Natural killer cell (primary cell): ENCODE data around the gene ZNF503. TPM values are rescaled to one million over a fixed set of nuclear protein-coding genes. Genes with fewer than 3 reads are reported as not detected.

Experiments
- ATAC-seq, 3 donors: fragments of 150-1000 bp in 2 of 3; fragments of 200-7000 bp in 1 of 3; cut with Tn5 transposase; 1 replicate in 1 of 3; 2 replicates in 2 of 3; pipeline ENCODE4 v1.10.0; 2021; ENCODE audit warnings: mild to moderate bottlenecking in 2 of 3, moderate library complexity in 2 of 3
- DNase-seq, 2 donors: peaks; one replicate each; pipeline versions ENCODE4 v3.0.0 to v3.0.0-alpha.2; 2013 to 2021; ENCODE audit warnings: mixed read lengths in 1 of 2
- H3K27ac ChIP-seq: one replicate; pipeline ENCODE4 v1.5.1; 2013; ENCODE audit warnings: mild to moderate bottlenecking, low read length
- H3K27me3 ChIP-seq: one replicate; pipeline ENCODE4 v1.6.1; 2013; ENCODE audit warnings: low read length; ENCODE audit not compliant: control insufficient read depth, insufficient read depth
- H3K36me3 ChIP-seq: one replicate; pipeline ENCODE4 v1.6.1; 2013; ENCODE audit warnings: low read length; ENCODE audit not compliant: control insufficient read depth, insufficient read depth
- H3K4me1 ChIP-seq: one replicate; pipeline ENCODE4 v1.6.1; 2013; ENCODE audit warnings: low read length; ENCODE audit not compliant: control insufficient read depth, insufficient read depth
- H3K4me3 ChIP-seq: one replicate; pipeline ENCODE4 v1.5.1; 2013; ENCODE audit warnings: low read length
- H3K9me3 ChIP-seq: one replicate; pipeline ENCODE4 v1.6.1; 2013; ENCODE audit warnings: low read length; ENCODE audit not compliant: control insufficient read depth, insufficient read depth
- H3K27ac Mint-ChIP-seq, 2 donors: one replicate each; pipeline ENCODE4 v1.8.0; 2022; ENCODE audit warnings: mild to moderate bottlenecking in 2 of 2, mixed read lengths in 2 of 2, moderate library complexity in 1 of 2
- H3K27me3 Mint-ChIP-seq, 2 donors: one replicate each; pipeline ENCODE4 v1.8.0; 2022; ENCODE audit warnings: low read depth in 2 of 2, mixed read lengths in 2 of 2
- H3K36me3 Mint-ChIP-seq: one replicate; pipeline ENCODE4 v1.8.0; 2022; ENCODE audit warnings: mixed read lengths
- H3K4me1 Mint-ChIP-seq, 2 donors: one replicate each; pipeline ENCODE4 v1.8.0; 2022; ENCODE audit warnings: mixed read lengths in 2 of 2
- H3K4me3 Mint-ChIP-seq: one replicate; pipeline ENCODE4 v1.8.0; 2022; ENCODE audit warnings: mild to moderate bottlenecking, moderate library complexity, mixed read lengths
- H3K9me3 Mint-ChIP-seq, 2 donors: one replicate each; pipeline ENCODE4 v1.8.0; 2022; ENCODE audit warnings: mixed read lengths in 2 of 2
- CTCF ChIP-seq: fragments of 200-600 bp; IDR thresholded peaks from one replicate; pipeline ENCODE4 v1.8.0; 2022; ENCODE audit warnings: antibody characterized with exemption
- WGBS: methylation state at CpG from one replicate; pipeline ENCODE4 v1.1.7; 2013; ENCODE audit warnings: missing lambda C conversion rate; ENCODE audit not compliant: insufficient coverage; 5-methylcytosine and 5-hydroxymethylcytosine counted together
- intact Hi-C: fragments of 100-400 bp; cut with micrococcal nuclease; formaldehyde crosslinking; loops from one replicate; pipeline ENCODE4 v1.14.2; 2022
- total RNA-seq, 4 donors: library from RNA; stranded (reverse); fragments of 120-200 nt in 1 of 4; gene quantifications; one replicate each; pipeline versions ENCODE4 v1.2.3 to v1.2.4, GENCODE V29; 2013 to 2022

ZNF503 gene
- total RNA-seq, 3 donors from 2014 or later (not counting 1 experiment from before 2014, with no cell fraction given): 0.27 to 1.2 (median 0.73) TPM

GRCh38 chr10:75358835-75359421, 42.6 kb downstream of the ZNF503 start:
- no peaks in the 10 kb centered on the region for H3K27me3 ChIP-seq
- no peaks in the 10 kb centered on the region for H3K36me3 Mint-ChIP-seq
- H3K27ac ChIP-seq: no peak overlapping the region
- H3K9me3 ChIP-seq: no peaks in the 10 kb centered on the region
- no peak for TF ChIP-seq CTCF
- H3K36me3 ChIP-seq: no peaks in the 10 kb centered on the region
- intact Hi-C loops: no loop called here
- DNase-seq: no peak
- no peak overlapping the region for H3K27ac Mint-ChIP-seq
- no peaks in the 10 kb centered on the region for H3K4me1 ChIP-seq
- H3K9me3 Mint-ChIP-seq: no peaks in the 10 kb centered on the region
- ATAC-seq: no peak
- no peak overlapping the region for H3K4me3 ChIP-seq
- 72% methylated on average over 6 of the region's 6 CpGs for WGBS
- peaks cover 11 to 12% of the 10 kb centered on the region in 2 donors for H3K27me3 Mint-ChIP-seq
- no peaks in the 10 kb centered on the region for H3K4me1 Mint-ChIP-seq
- no peak overlapping the region for H3K4me3 Mint-ChIP-seq

- no peak overlapping the region for H3K27ac Mint-ChIP-seq
- H3K9me3 Mint-ChIP-seq: no peaks in the 10 kb centered on the region
- no peak for ATAC-seq
- no peak overlapping the region for H3K4me3 Mint-ChIP-seq
- no peak overlapping the region for H3K4me3 ChIP-seq
- intact Hi-C loops: no loop called here
- TF ChIP-seq CTCF: no peak
- H3K4me1 Mint-ChIP-seq: no peaks in the 10 kb centered on the region
- no peaks in the 10 kb centered on the region for H3K9me3 ChIP-seq
- H3K4me1 ChIP-seq: no peaks in the 10 kb centered on the region
- no peaks in the 10 kb centered on the region for H3K27me3 ChIP-seq
- H3K36me3 Mint-ChIP-seq: no peaks in the 10 kb centered on the region
- no peak for DNase-seq
- no peak overlapping the region for H3K27ac ChIP-seq
- peaks cover 11 to 12% of the 10 kb centered on the region in 2 donors for H3K27me3 Mint-ChIP-seq
- 96% methylated on average over 4 of the region's 5 CpGs for WGBS
- no peaks in the 10 kb centered on the region for H3K36me3 ChIP-seq
Measured at GRCh38 chr10:75358132-75358531, 43.4 kb downstream of the ZNF503 start.

GRCh38 chr10:75357500-75357899, 44.1 kb downstream of the ZNF503 start:
- DNase-seq: no peak

More at GRCh38 chr10:75357500-75357899, 44.1 kb downstream of the ZNF503 start:
- Mint-ChIP-seq H3K9me3 (no peaks in the 10 kb centered on the region), H3K27ac (no peak overlapping the region), H3K27me3 (peaks cover 11 to 12% of the 10 kb centered on the region in 2 donors), H3K36me3 (no peaks in the 10 kb centered on the region), H3K4me1 (no peaks in the 10 kb centered on the region), H3K4me3 (no peak overlapping the region)
- no peak for TF ChIP-seq CTCF
- Histone ChIP-seq H3K4me3 (no peak overlapping the region), H3K27ac (no peak overlapping the region), H3K9me3 (no peaks in the 10 kb centered on the region), H3K4me1 (no peaks in the 10 kb centered on the region), H3K27me3 (no peaks in the 10 kb centered on the region), H3K36me3 (no peaks in the 10 kb centered on the region)
- no peak for ATAC-seq
- intact Hi-C loops: no loop called here
- 96% methylated on average over 4 of the region's 4 CpGs for WGBS
